ENCODE data around the gene NPTN. TPM values are rescaled to one million over a fixed set of nuclear protein-coding genes. Genes with fewer than 3 reads are reported as not detected.

NPTN gene
- total RNA-seq, 2 donors from 2014 or later, result 59.5 to 66.1 TPM

- Mint-ChIP-seq H3K27me3 (no peaks in the 10 kb centered on the region), H3K4me1 (no peaks in the 10 kb centered on the region), H3K4me3 (no peak overlapping the region), H3K27ac (no peak overlapping the region), H3K36me3 (ENCODE audit: low read depth) (no peaks in the 10 kb centered on the region), H3K9me3 (no peaks in the 10 kb centered on the region)
- no peak for ATAC-seq (replicated peaks)
Measured at GRCh38 chr15:73515527-73515926, 117.7 kb downstream of the NPTN start.

Other genes with a start within 250 kb of the NPTN start
- gene REC114, start 190.2 kb downstream of the NPTN start, total RNA-seq, result not detected
- gene CD276, start 51.0 kb upstream of the NPTN start, total RNA-seq, result 1 to 10 TPM in 1 of 2 donors, under 1 TPM in 1; 0.95 to 2.6 TPM
- not detected for gene INSYN1, start 120.0 kb upstream of the NPTN start, total RNA-seq
- not detected for gene TBC1D21, start 240.2 kb upstream of the NPTN start, total RNA-seq

All from activated T-helper 17 cell treated with anti-CD3 and anti-CD28 coated beads, Interleukin-2, amount 50 U/mL, for 72 hours (primary cell).